HepG2 (cell line): ENCODE results near the gene DPM2. TPM values are rescaled to one million over a fixed set of nuclear protein-coding genes. Genes with fewer than 3 reads are reported as not detected.

Experiments used
- CHD2 ChIP-seq: IDR thresholded peaks from 2 replicates; pipeline ENCODE4 v1.6.1; 2011; ENCODE audit warnings: low read depth, low read length, improper control_type of control experiment
- CREB1 ChIP-seq, 2 experiments: fragments of 450-650 bp in 1 of 2; IDR thresholded peaks; 2 replicates each; pipeline ENCODE4 v1.6.1; 2016 to 2017; ENCODE audit warnings: control low read depth in 1 of 2, mild to moderate bottlenecking in 1 of 2, missing compliant biosample characterization in 1 of 2, missing genetic modification characterization in 1 of 2
- GABPA ChIP-seq, 2 experiments: IDR thresholded peaks; 2 replicates each; pipeline ENCODE4 v1.6.1; 2011 to 2016; ENCODE audit warnings: low read depth in 2 of 2, low read length in 1 of 2, missing biosample characterization in 1 of 2, missing genetic modification characterization in 1 of 2
- JUNB ChIP-seq: sonication (generic); formaldehyde crosslinking; IDR thresholded peaks from 2 replicates; pipeline ENCODE4 v1.8.0; 2022; ENCODE audit warnings: missing genetic modification reagents, mild to moderate bottlenecking, borderline replicate concordance
- NR1H2 ChIP-seq: sonication (generic); formaldehyde crosslinking; IDR thresholded peaks from 2 replicates; pipeline ENCODE4 v1.8.1; 2022; ENCODE audit warnings: low read depth, missing genetic modification reagents, borderline replicate concordance
- RFXANK ChIP-seq: IDR thresholded peaks from 2 replicates; pipeline ENCODE4 v1.6.1; 2016
- SMARCC2 ChIP-seq: fragments of 450-650 bp; IDR thresholded peaks from 2 replicates; pipeline ENCODE4 v1.6.1; 2017; ENCODE audit warnings: antibody characterized with exemption, mild to moderate bottlenecking
- SNAPC4 ChIP-seq: sonication (generic); formaldehyde crosslinking; IDR thresholded peaks from 2 replicates; pipeline ENCODE4 v1.4.0; 2020; ENCODE audit warnings: mild to moderate bottlenecking, missing genetic modification reagents
- TEAD2 ChIP-seq: sonication (generic); formaldehyde crosslinking; IDR thresholded peaks from 2 replicates; pipeline ENCODE4 v1.9.0; 2021; ENCODE audit warnings: missing genetic modification reagents
- THRA ChIP-seq: sonication (generic); formaldehyde crosslinking; IDR thresholded peaks from 2 replicates; pipeline ENCODE4 v1.4.0; 2020; ENCODE audit warnings: missing genetic modification reagents, borderline replicate concordance
- ZNF12 ChIP-seq: sonication (generic); formaldehyde crosslinking; IDR thresholded peaks from 2 replicates; pipeline ENCODE4 v1.5.0; 2020; ENCODE audit warnings: missing genetic modification reagents
- ZNF160 ChIP-seq: sonication (generic); formaldehyde crosslinking; IDR thresholded peaks from 2 replicates; pipeline ENCODE4 v1.8.0; 2022; ENCODE audit warnings: mild to moderate bottlenecking, inconsistent platforms, missing genetic modification reagents
- ZNF629 ChIP-seq: sonication (generic); formaldehyde crosslinking; conservative IDR thresholded peaks from 2 replicates; pipeline ENCODE4 v1.5.0; 2020; ENCODE audit warnings: missing genetic modification reagents
- polyA plus RNA-seq, 8 experiments: library from polyadenylated mRNA; depleted of rRNA in 3 of 8; stranded (reverse) in 7 of 8; unstranded in 1 of 8; fragments of >200 nt; fragmentation: Illumina TruSeq in 4 of 8; extraction: Trizol in 4 of 8; gene quantifications; 2 replicates each; pipeline versions ENCODE4 v1.2.1 to v1.2.3, GENCODE V29; 2011 to 2016; ENCODE audit warnings: low read depth in 4 of 8, missing spikeins in 1 of 8, mixed read lengths in 1 of 8; ENCODE audit not compliant: insufficient read depth in 1 of 8
- total RNA-seq, 5 experiments: library from RNA; depleted of rRNA; stranded (reverse); fragments of >200 nt; fragmentation: Illumina TruSeq; extraction: Trizol; gene quantifications; 2 replicates each; pipeline ENCODE4 v1.2.3, GENCODE V29; 2016; ENCODE audit warnings: low read depth in 1 of 5
- TF ChIP-seq, protein P1 (sequence below): sonication (generic); formaldehyde crosslinking; IDR thresholded peaks from 2 replicates; pipeline ENCODE4 v1.5.1; 2020; ENCODE audit warnings: mild to moderate bottlenecking, missing genetic modification reagents, moderate library complexity
- TF ChIP-seq, protein P2 (sequence below): sonication (generic); formaldehyde crosslinking; IDR thresholded peaks from 2 replicates; pipeline ENCODE4 v1.4.0; 2020; ENCODE audit warnings: missing genetic modification reagents, borderline replicate concordance

DPM2 gene
- total and polyA plus RNA-seq, 2 of the 13 experiments (the other 11 are each of a cell fraction or from before 2014, with no cell fraction given) = 24.8 to 35.3 TPM

GRCh38 chr9:127955294-127956015, 17.8 kb upstream of the DPM2 start (continued):
- TF ChIP-seq SNAPC4 (CRISPR knock-in tag) (no peak), ZNF629 (no peak), NR1H2 (no peak), GABPA (IDR thresholded peaks at IDR 0.05; ENCODE audit: low read depth, low read length) (no peak), GABPA (CRISPR knock-in tag; IDR thresholded peaks at IDR 0.05; ENCODE audit: low read depth) (no peak), TEAD2 (CRISPR knock-in tag) (no peak), RFXANK (CRISPR knock-in tag) (0 out of 2 replicates have a peak, but pooled peaks have one; percentile 35), ZNF160 (CRISPR knock-in tag) (no peak), SMARCC2 (no peak), CREB1 (IDR thresholded peaks at IDR 0.05) (peak; percentile 47), CREB1 (CRISPR knock-in tag; IDR thresholded peaks at IDR 0.05) (no peak), CHD2 (no peak), JUNB (CRISPR knock-in tag) (peak; percentile 97), THRA (0 out of 2 replicates have a peak, but pooled peaks have one; percentile 48), ZNF12 (CRISPR knock-in tag) (no peak)
- TF ChIP-seq, protein P1, sequence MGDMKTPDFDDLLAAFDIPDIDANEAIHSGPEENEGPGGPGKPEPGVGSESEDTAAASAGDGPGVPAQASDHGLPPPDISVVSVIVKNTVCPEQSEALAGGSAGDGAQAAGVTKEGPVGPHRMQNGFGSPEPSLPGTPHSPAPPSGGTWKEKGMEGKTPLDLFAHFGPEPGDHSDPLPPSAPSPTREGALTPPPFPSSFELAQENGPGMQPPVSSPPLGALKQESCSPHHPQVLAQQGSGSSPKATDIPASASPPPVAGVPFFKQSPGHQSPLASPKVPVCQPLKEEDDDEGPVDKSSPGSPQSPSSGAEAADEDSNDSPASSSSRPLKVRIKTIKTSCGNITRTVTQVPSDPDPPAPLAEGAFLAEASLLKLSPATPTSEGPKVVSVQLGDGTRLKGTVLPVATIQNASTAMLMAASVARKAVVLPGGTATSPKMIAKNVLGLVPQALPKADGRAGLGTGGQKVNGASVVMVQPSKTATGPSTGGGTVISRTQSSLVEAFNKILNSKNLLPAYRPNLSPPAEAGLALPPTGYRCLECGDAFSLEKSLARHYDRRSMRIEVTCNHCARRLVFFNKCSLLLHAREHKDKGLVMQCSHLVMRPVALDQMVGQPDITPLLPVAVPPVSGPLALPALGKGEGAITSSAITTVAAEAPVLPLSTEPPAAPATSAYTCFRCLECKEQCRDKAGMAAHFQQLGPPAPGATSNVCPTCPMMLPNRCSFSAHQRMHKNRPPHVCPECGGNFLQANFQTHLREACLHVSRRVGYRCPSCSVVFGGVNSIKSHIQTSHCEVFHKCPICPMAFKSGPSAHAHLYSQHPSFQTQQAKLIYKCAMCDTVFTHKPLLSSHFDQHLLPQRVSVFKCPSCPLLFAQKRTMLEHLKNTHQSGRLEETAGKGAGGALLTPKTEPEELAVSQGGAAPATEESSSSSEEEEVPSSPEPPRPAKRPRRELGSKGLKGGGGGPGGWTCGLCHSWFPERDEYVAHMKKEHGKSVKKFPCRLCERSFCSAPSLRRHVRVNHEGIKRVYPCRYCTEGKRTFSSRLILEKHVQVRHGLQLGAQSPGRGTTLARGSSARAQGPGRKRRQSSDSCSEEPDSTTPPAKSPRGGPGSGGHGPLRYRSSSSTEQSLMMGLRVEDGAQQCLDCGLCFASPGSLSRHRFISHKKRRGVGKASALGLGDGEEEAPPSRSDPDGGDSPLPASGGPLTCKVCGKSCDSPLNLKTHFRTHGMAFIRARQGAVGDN (CRISPR knock-in tag) = peak; percentile 82
- TF ChIP-seq, protein P2, sequence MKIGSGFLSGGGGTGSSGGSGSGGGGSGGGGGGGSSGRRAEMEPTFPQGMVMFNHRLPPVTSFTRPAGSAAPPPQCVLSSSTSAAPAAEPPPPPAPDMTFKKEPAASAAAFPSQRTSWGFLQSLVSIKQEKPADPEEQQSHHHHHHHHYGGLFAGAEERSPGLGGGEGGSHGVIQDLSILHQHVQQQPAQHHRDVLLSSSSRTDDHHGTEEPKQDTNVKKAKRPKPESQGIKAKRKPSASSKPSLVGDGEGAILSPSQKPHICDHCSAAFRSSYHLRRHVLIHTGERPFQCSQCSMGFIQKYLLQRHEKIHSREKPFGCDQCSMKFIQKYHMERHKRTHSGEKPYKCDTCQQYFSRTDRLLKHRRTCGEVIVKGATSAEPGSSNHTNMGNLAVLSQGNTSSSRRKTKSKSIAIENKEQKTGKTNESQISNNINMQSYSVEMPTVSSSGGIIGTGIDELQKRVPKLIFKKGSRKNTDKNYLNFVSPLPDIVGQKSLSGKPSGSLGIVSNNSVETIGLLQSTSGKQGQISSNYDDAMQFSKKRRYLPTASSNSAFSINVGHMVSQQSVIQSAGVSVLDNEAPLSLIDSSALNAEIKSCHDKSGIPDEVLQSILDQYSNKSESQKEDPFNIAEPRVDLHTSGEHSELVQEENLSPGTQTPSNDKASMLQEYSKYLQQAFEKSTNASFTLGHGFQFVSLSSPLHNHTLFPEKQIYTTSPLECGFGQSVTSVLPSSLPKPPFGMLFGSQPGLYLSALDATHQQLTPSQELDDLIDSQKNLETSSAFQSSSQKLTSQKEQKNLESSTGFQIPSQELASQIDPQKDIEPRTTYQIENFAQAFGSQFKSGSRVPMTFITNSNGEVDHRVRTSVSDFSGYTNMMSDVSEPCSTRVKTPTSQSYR (CRISPR knock-in tag) = no peak
